HG02798 (cell line): ENCODE measurements around the gene CD93.

Experiments
- ATAC-seq: cut with Tn5 transposase; IDR thresholded peaks from one replicate; pipeline ENCODE4 v1.9.1; 2021; ENCODE audit warnings: mild to moderate bottlenecking; ENCODE audit not compliant: unreplicated experiment, poor library complexity

Gene CD93

GRCh38 chr20:23063581-23063980, 22.5 kb downstream of the CD93 start:
- ATAC-seq = no peak

GRCh38 chr20:23063168-23063567, 23.0 kb downstream of the CD93 start:
- no peak for ATAC-seq

GRCh38 chr20:23062632-23063031, 23.5 kb downstream of the CD93 start:
- no peak for ATAC-seq

GRCh38 chr20:23061734-23062561, 24.2 kb downstream of the CD93 start:
- no peak for ATAC-seq

GRCh38 chr20:23061262-23061661, 24.9 kb downstream of the CD93 start:
- ATAC-seq = no peak

GRCh38 chr20:23060629-23061028, 25.5 kb downstream of the CD93 start:
- no peak for ATAC-seq

- ATAC-seq = no peak
Measured at GRCh38 chr20:23059846-23060245, 26.3 kb downstream of the CD93 start.

- ATAC-seq = no peak
Measured at GRCh38 chr20:23059001-23059400, 27.1 kb downstream of the CD93 start.

GRCh38 chr20:23058240-23058639, 27.9 kb downstream of the CD93 start:
- ATAC-seq = no peak

- no peak for ATAC-seq
Measured at GRCh38 chr20:23052904-23053303, 33.2 kb downstream of the CD93 start.

- ATAC-seq = no peak
Measured at GRCh38 chr20:23050847-23051627, 35.1 kb downstream of the CD93 start.

GRCh38 chr20:23050076-23050838, 35.9 kb downstream of the CD93 start:
- ATAC-seq = no peak

- ATAC-seq = no peak
Measured at GRCh38 chr20:23049201-23050075, 36.7 kb downstream of the CD93 start, which contains the start of gene THBD. Gene THBD (minus strand): TSS chr20:23049672. CDS start chr20:23049504, 168 bp downstream.

- no peak for ATAC-seq
Measured at GRCh38 chr20:23048283-23049200, 37.6 kb downstream of the CD93 start.

- ATAC-seq = no peak
Measured at GRCh38 chr20:23047738-23048214, 38.3 kb downstream of the CD93 start.

- no peak for ATAC-seq
Measured at GRCh38 chr20:23047001-23047737, 39.0 kb downstream of the CD93 start.

- ATAC-seq = no peak
Measured at GRCh38 chr20:23046431-23046830, 39.7 kb downstream of the CD93 start.

- no peak for ATAC-seq
Measured at GRCh38 chr20:23043376-23043775, 42.7 kb downstream of the CD93 start.
